ENCODE measurements around the gene MCEMP1. TPM values are rescaled to one million over a fixed set of nuclear protein-coding genes. Genes with fewer than 3 reads are reported as not detected.

The MCEMP1 gene
- total RNA-seq, 1 donor from 2014 or later: 0.67 TPM

DNA sequence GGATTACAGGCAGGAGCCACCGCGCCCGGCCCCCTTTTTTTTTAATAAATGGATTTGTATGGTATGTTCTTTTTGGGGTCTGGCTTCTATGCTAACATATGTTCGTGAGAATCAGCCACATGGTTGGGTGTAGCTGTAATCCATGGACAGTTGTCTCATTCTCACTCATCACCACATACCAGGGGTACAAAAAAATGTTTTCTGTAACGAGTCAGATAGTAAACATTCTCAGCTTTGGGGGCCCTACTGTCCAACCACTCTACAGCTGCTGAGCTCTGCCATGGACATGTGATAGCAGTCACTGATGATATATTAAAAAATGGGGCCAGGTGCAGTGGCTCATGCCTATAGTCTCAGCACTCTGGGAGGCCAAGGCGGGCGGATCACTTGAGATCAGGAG lies 13.2 kb upstream of the MCEMP1 start:
- ATAC-seq (ENCODE audit: poor library complexity): no peak
- intact Hi-C loops (cut with DNase I): no loop called here
- no peak for DNase-seq

DNA sequence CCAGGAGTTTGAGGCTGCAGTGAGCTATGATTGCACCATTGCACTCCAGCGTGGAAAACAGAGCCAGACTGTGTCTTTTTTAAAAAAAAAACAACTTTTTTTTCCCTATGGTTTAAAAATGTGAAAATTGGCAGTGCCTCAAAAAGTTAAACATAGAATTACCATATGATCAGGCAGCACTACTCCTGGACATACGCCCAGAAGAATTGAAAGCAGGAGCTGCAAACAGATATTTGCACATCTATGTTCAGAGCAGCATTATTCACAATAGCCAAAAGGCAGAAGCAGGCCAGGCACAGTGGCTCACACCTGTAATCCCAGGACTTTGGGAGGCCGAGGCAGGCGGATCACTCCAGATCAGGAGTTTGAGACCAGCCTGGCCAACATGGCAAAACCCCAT lies 11.8 kb upstream of the MCEMP1 start:
- intact Hi-C loops (cut with DNase I): no loop called here
- no peak for DNase-seq
- ATAC-seq (ENCODE audit: poor library complexity): no peak

DNA sequence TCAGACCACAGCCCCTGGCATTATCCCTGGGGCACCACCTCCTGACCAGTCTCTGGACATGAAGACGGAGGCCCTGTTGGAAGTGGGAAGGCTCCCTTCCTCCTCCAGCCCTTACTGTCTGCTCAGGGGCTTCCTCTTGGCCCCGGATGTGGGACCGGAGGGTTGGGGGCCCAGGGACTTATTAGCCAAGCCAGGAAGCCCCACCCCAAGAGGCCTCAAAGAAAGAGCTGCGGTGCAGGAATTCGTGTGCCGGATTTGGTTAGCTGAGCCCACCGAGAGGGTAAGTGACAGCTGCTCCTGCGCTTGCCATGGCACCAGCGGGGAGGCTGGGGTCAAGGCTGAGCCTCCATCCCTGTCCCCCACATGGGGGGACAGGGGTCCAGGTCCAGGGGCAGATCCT lies 8.0 kb upstream of the MCEMP1 start, which contains the start of gene RETN:
Gene RETN, plus strand, starts transcription at position 208 of the 400 bp plus-strand sequence. CDS start 278 bp downstream, outside the sequence.
- DNase-seq (no peak), ATAC-seq (ENCODE audit: poor library complexity) (no peak)
- intact Hi-C loops (cut with DNase I): no loop called here

DNA sequence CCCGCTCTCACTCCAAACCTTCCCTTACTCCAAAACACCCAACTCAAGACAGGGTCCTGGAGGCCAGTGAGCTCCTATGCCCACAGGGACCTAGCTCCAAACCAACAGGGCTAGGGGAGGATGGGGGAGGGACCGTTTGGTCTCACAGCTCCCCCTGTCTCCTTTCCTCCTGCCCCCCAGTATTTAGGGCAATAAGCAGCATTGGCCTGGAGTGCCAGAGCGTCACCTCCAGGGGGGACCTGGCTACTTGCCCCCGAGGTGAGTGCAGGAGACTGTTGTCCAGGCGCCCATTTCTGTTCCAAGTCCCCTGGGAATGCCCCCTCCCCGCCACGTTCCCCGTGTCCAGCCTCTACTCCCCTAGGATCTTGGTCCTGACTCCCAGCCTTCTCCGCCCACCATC lies 7.2 kb upstream of the MCEMP1 start:
- intact Hi-C loops (cut with DNase I): no loop called here
- DNase-seq (no peak), ATAC-seq (ENCODE audit: poor library complexity) (no peak)

DNA sequence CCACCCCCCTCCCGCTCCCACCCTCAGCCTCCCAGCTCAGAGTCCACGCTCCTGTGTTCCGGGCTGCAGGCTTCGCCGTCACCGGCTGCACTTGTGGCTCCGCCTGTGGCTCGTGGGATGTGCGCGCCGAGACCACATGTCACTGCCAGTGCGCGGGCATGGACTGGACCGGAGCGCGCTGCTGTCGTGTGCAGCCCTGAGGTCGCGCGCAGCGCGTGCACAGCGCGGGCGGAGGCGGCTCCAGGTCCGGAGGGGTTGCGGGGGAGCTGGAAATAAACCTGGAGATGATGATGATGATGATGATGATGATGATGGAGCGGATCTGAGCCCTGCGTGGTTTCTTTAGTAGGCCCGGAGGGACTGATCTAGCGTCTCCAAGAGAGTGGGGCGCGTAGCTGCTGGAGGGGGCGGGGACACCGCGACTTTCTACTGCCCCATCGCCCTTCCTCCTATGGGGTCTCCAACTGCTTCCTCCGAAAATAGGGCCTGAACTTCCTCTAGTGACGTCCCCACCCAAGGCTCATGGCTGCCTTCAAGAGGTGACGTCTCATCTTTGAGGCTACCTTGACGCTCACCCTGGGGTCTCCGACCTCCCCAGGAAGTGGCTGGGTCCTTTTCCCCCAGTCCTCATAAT lies 6.6 kb upstream of the MCEMP1 start:
- ATAC-seq (ENCODE audit: poor library complexity) (no peak), DNase-seq (peak; percentile 56)
- intact Hi-C loops (cut with DNase I): no loop called here

DNA sequence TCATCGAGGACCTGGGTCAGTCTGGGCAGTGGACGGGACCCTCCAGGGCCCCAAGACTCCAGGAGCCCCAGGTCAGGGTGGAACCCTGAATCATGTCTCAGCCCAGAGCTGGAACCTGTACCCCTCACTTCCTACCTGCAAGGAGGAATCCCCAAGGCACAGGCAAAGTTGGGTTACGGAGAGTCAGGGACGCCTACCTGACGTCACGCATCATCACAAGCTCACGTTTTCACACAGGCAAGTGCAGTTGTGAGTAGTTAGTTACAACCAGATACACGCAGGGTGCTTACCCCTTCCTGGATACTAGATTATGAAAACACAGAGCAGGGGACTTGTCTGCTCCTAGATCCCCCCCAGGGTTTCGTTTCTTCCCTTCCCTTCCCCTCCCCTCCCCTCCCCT lies 6.1 kb upstream of the MCEMP1 start:
- no peak for DNase-seq
- intact Hi-C loops (cut with DNase I): no loop called here

DNA sequence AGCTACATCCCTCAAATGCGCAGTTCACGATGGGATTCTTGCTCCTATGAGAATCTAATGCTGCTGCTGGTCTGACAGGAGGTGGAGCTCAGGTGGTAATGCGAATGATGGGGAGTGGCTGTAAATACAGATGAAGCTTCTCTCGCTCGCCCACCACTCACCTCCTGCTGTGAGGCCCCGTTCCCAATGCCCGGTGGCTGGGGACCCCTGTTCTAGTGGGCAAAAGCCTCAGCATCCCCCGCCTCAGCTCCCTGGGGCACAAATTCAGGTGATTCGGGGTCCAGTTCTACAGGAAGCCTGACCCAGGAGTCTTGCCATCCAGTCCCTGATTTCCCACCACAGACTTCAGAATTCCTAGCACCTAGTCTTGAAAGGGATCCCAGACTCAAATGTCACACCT lies 4.4 kb upstream of the MCEMP1 start:
- no peak for DNase-seq
- intact Hi-C loops (cut with DNase I): no loop called here
- ATAC-seq (ENCODE audit: poor library complexity): no peak

More for the DNA sequence above, 6.1 kb upstream of the MCEMP1 start:
- no peak for ATAC-seq (ENCODE audit: poor library complexity)

DNA sequence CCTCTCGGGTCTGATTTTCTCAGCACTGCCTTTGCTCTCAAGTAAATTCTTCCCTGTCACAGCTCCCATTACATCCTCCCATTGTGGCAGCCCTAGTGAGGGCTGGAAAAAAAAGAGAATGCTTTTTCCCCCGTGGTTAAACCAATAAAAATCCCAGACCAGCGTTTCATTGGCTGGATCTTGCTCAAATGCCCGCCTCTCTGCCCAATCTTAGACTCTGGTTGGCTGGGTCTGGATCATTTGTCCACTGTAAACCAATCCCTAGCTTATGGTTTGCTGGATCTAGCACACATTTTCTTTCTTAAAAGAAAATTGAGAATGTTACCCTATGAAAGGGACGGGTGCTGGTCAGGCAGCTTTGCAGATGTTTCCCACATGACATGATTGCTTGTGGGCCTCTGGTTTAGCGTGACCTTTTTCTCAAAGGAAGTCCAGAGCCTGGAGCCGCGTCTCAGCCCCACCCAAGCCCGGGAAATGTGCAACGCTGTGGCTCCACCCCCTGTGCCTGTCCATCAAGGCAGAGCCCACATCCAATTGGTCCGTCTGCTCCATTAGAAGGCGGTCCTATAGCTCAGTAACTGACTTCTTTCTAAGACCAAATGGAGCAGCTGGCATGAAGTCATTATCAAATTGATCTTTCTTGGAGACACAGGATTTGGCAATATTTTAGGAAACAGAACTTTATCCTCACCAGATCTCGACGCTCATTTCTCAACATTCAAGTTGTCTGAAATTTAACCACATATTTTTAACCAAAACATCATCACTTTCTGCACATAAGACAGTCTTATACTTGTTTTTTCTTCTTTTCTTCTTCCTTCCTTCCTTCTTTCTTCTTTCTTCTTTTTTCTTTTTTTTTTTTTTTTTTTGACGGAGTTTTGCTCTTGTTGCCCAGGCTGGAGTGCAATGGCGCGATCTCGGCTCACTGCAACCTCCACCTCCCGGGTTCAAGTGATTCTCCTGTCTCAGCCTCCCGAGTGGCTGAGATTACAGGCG lies 2.6 kb upstream of the MCEMP1 start:
- intact Hi-C loops (cut with DNase I): no loop called here
- ATAC-seq (ENCODE audit: poor library complexity): peak; percentile 83

DNA sequence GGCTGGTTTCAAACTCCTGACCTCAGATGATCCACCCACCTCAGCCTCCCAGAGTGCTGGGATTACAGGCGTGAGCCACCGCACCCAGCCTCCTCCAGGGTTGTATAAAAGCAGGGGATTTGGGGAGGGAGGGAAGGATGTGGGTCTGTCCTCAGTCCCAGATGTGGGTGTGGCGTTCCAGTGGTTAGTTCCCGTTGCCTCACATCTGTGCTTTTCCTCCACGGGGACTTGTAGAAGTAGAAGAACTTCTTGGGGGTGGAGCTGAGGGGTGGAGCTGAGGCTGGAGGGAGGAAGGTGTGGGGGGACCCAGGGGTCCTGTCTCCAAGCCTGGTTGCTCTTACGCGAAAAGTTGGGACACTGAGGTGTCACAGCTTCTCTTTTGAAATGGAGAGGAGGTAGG lies 514 bp upstream of the MCEMP1 start:
- DNase-seq: no peak
- no peak for ATAC-seq (ENCODE audit: poor library complexity)
- intact Hi-C loops (cut with DNase I): no loop called here

More for the DNA sequence above, 2.6 kb upstream of the MCEMP1 start:
- DNase-seq: peak; percentile 85

DNA sequence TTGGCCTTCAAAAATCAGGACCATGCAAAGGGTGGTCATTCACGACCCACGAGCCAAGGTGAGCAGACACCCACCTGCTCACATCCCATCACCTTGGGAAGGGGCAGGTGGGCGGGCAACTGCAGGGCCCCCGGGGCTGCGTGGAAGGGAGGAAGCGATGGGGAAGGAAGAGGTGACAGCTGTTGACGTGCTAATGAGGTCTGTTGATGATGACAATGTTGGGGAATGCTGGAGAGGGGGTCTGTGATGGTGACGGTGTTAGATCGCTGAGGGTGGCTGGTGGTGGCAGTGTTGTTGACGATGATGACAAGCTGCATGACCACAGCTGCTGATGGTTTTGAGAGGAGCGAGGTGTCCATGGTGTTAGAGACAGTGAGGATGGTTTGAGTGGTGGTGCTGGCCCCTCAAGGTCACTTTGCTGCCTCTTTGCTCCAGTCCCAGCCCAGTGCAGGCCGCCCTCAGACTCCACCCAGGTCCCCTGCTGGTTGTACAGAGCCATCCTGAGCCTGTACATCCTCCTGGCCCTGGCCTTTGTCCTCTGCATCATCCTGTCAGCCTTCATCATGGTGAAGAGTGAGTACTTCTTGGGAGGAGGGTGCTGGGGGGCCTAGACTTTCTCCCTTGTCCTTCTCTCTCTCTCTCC lies 900 bp downstream of the MCEMP1 start:
- no peak for DNase-seq
- intact Hi-C loops (cut with DNase I): no loop called here
- ATAC-seq (ENCODE audit: poor library complexity): no peak

DNA sequence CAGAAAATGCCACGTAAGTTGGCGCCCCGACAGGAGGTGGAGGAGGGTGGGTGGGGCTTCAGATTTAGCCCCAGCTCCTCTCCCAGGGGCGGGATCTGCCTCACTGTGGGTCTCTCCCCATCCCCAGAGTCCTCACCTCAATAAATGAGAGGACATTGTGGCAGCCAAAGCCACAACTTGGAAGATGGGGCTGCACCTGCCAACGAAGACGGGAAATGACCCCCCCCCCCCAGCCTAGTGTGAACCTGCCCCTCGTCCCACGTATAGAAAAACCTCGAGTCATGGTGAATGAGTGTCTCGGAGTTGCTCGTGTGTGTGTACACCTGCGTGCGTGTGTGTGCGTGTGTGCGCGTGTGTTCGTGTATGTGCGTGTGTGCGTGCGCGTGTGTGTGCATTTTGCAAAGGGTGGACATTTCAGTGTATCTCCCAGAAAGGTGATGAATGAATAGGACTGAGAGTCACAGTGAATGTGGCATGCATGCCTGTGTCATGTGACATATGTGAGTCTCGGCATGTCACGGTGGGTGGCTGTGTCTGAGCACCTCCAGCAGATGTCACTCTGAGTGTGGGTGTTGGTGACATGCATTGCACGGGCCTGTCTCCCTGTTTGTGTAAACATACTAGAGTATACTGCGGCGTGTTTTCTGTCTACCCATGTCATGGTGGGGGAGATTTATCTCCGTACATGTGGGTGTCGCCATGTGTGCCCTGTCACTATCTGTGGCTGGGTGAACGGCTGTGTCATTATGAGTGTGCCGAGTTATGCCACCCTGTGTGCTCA lies 2.3 kb downstream of the MCEMP1 start:
- DNase-seq: no peak
- no peak for ATAC-seq (ENCODE audit: poor library complexity)
- intact Hi-C loops (cut with DNase I): no loop called here

DNA sequence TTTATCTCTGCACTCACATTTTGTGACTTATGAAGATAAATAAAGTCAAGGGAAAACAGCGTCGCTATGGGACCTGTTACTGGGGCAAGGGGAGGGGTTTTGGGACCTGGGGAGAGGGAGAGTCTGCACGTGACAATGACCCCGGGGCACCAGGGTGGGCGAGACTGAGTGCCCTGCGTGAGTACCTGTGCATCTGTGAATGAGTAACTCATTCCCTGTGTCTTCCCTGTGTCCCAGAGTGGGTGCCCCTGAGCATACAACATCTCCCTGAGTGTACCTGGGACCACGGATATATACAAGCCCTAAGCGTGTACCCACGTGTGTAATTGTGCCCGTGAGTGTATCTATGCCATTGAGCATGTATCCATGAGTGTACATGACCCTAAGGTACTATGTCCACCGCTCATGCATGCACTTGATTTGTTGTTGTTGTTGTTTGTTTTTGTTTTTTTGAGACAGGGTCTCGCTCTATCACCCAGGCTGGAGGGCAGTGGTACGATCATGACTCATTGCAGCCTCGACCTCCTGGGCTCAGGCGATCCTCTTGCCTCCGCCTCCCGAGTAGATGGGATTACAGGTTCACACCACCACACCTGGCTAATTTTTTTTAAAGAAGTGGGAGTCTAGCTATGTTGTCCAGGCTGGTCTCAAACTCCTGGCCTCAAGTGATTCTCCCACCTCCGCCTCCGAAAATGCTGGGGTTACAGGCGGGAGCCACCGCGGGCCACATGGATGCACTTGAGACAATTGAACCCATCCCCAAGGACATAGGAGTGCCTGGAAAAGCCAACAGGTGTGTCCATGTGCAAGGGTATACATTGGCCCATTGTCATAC lies 3.1 kb downstream of the MCEMP1 start:
- ATAC-seq (ENCODE audit: poor library complexity) (no peak), DNase-seq (no peak)
- intact Hi-C loops (cut with DNase I): loop anchor here (5.0 kb wide), 1 partner anchor 113 kb away; no protein-coding TSS in a partner anchor

DNA sequence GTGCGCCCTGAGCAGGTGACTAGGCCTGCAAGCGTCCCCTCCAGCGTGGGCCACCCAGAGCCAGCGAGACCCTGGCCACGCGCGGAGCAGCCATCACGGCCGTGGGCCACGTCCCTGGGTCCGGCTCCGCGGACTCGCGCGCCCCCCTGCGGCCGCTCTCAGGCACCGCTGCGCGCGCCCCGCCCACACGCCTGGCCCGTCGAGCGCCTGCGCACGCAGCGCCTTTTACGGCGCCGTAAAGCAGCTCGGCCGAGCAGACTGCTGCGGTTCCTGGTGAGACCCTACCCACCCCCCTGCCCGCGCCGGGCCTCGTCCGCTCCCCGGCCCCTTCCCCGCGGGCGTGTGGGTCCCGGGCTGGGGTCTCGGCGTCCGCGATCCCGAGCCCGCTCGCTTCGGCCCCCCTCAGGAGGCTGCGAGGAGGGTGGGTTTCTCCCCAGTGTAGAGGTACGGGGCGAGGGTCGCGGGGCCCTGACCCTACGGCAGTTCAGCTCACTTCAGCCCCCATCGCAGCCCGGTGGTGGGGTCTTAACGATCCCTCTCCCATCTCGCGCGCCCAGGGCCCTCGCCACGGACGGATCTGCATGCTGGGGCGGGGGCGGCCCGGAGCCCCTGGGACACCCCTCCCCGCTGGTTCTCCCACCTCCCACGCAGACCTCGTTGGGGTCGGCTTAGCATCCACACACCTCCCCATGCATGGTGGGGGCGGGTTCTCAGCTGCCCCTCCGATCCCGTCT lies 3.9 kb downstream of the MCEMP1 start, which contains the start of gene TRAPPC5:
Gene TRAPPC5, plus strand, starts transcription at position 228 of the 734 bp plus-strand sequence. CDS start 1,421 bp downstream, outside the sequence.
- ATAC-seq (ENCODE audit: poor library complexity): peak; percentile 94
- intact Hi-C loops (cut with DNase I): loop anchor here (5.0 kb wide), 1 partner anchor 113 kb away; no protein-coding TSS in a partner anchor
- DNase-seq: peak; percentile 94

DNA sequence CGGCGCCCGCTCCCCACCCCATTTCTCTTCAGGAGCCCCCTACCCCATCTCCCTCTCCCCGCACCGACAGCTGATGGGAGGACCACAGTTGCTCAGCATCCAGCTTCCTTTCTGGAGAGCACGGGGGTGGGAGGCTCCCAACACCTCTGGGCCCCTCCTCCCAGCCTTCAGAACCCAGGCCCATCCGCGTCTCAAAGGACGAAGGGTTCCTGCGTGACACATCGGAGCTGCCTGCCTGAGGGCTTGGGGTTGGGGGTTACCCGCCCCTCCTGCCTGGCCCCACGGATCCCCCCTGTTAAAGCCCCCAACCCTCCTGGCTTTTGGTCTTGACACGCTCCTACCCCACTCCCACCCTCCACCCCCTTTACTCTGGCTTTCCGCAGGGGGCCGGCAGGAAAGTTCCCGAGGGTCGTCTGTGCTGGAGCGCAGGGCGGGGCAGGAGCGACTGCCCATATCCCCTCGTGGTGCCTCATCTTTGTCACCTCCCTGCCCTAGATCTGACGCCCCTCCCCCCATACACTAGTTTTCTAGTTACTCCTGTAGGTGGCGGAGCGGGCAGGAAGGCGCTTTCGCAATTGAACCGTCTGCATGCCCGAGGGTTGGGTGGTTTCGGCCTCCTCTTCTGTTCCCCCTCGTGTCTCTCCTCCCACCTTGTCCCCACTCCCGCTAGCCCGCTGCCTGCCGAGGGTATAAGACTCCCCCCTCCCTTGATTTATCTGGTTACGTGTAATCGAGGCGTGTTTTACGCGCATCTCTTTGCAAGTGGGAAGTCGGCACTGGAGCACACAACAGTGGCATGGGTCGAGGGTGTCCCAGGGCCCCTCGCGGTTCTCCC lies 4.7 kb downstream of the MCEMP1 start:
- peak; percentile 87 for DNase-seq
- intact Hi-C loops (cut with DNase I): loop anchor here (5.0 kb wide), 1 partner anchor 114 kb away; no protein-coding TSS in a partner anchor
- ATAC-seq (ENCODE audit: poor library complexity): peak; percentile 83

DNA sequence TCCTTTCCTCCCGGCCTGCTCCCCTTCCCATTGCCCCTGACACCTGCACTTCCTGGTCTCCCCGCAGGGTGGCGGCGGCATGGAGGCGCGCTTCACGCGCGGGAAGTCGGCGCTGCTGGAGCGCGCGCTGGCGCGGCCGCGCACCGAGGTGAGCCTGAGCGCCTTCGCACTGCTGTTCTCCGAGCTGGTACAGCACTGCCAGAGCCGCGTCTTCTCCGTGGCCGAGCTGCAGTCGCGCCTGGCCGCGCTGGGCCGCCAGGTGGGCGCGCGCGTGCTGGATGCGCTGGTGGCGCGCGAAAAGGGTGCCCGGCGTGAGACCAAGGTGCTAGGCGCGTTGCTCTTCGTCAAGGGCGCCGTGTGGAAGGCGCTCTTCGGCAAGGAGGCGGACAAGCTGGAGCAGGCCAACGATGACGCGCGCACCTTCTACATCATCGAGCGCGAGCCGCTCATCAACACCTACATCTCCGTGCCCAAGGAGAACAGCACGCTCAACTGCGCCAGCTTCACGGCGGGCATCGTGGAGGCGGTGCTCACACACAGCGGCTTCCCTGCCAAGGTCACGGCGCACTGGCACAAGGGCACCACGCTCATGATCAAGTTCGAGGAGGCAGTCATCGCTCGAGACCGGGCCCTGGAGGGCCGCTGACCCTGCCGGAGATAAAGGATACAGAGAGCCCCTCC lies 5.4 kb downstream of the MCEMP1 start:
- ATAC-seq (ENCODE audit: poor library complexity) (no peak), DNase-seq (no peak)
- intact Hi-C loops (cut with DNase I): loop anchor here (5.0 kb wide), 1 partner anchor 115 kb away; no protein-coding TSS in a partner anchor

Data from Right ventricle myocardium superior (tissue), 1 donor.